ENCODE measurements around the gene PCDH1.

PCDH1 gene

GRCh38 chr5:141909212-141909611 is 31.0 kb upstream of the PCDH1 start:
- peaks cover 2% of the 10 kb centered on the region for H3K4me1 ChIP-seq (ENCODE audit: insufficient read depth, insufficient read length)
- no peaks in the 10 kb centered on the region; the same call in 1 of the 2 replicates for H3K9me3 ChIP-seq (ENCODE audit: insufficient read depth, low read length)
- no peak for DNase-seq (ENCODE audit: low read depth, low spot score)
- H3K36me3 ChIP-seq (ENCODE audit: insufficient read depth, insufficient read length, low read length): no peaks in the 10 kb centered on the region
- H3K9ac ChIP-seq (ENCODE audit: insufficient read length, low read depth): no peak overlapping the region
- TF ChIP-seq ZNF274 (IDR thresholded peaks at IDR 0.05; ENCODE audit: low read depth, low read length): no peak
- TF ChIP-seq YY1 (IDR thresholded peaks at IDR 0.05; ENCODE audit: insufficient read depth, insufficient read length): no peak
- peaks cover 16% of the 10 kb centered on the region for H3K27me3 ChIP-seq (ENCODE audit: insufficient read depth, insufficient read length)
- H3K4me3 ChIP-seq (ENCODE audit: insufficient read length, low read depth): no peak overlapping the region

DNA sequence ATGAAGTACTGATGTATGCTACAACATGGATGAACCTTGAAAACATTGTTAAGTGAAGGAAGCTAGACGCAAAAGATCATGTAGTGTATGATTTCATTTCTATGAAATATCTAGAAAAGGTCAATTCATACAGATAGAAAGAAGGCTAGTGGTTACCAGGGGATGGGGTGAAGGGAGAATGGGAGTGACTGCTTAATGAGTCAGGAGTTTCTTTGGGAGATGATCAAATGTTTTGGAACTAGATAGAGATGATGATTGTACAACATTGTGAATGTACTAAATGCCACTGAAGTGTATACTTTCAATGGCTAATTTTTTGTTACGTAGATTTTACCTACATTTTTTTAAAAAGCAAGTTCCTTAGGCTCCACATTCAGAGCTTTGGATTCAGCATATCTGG is 30.6 kb upstream of the PCDH1 start:
- Histone ChIP-seq H3K9ac (ENCODE audit: insufficient read length, low read depth) (no peak overlapping the region), H3K4me1 (ENCODE audit: insufficient read depth, insufficient read length) (peaks cover 2% of the 10 kb centered on the region), H3K4me3 (ENCODE audit: insufficient read length, low read depth) (no peak overlapping the region), H3K36me3 (ENCODE audit: insufficient read depth, insufficient read length, low read length) (no peaks in the 10 kb centered on the region), H3K9me3 (ENCODE audit: insufficient read depth, low read length) (no peaks in the 10 kb centered on the region; the same call in 1 of the 2 replicates), H3K27me3 (ENCODE audit: insufficient read depth, insufficient read length) (peaks cover 11% of the 10 kb centered on the region)
- DNase-seq (ENCODE audit: low read depth, low spot score): no peak
- TF ChIP-seq SUZ12 (IDR thresholded peaks at IDR 0.05; ENCODE audit: extremely low read depth, insufficient read depth, insufficient read length) (no peak), ZNF274 (IDR thresholded peaks at IDR 0.05; ENCODE audit: low read depth, low read length) (no peak), YY1 (IDR thresholded peaks at IDR 0.05; ENCODE audit: insufficient read depth, insufficient read length) (no peak)

GRCh38 chr5:141906972-141907371 is 28.8 kb upstream of the PCDH1 start:
- no peak for DNase-seq (ENCODE audit: low read depth, low spot score)
- Histone ChIP-seq H3K9ac (ENCODE audit: insufficient read length, low read depth) (no peak overlapping the region), H3K4me1 (ENCODE audit: insufficient read depth, insufficient read length) (peaks cover 2% of the 10 kb centered on the region), H3K27me3 (ENCODE audit: insufficient read depth, insufficient read length) (no peaks in the 10 kb centered on the region), H3K4me3 (ENCODE audit: insufficient read length, low read depth) (no peak overlapping the region), H3K36me3 (ENCODE audit: insufficient read depth, insufficient read length, low read length) (no peaks in the 10 kb centered on the region), H3K9me3 (ENCODE audit: insufficient read depth, low read length) (no peaks in the 10 kb centered on the region; the same call in 1 of the 2 replicates)
- TF ChIP-seq ZNF274 (IDR thresholded peaks at IDR 0.05; ENCODE audit: low read depth, low read length) (no peak), SUZ12 (IDR thresholded peaks at IDR 0.05; ENCODE audit: extremely low read depth, insufficient read depth, insufficient read length) (no peak), YY1 (IDR thresholded peaks at IDR 0.05; ENCODE audit: insufficient read depth, insufficient read length) (no peak)

GRCh38 chr5:141906517-141906916 is 28.3 kb upstream of the PCDH1 start:
- TF ChIP-seq SUZ12 (IDR thresholded peaks at IDR 0.05; ENCODE audit: extremely low read depth, insufficient read depth, insufficient read length) (no peak), YY1 (IDR thresholded peaks at IDR 0.05; ENCODE audit: insufficient read depth, insufficient read length) (no peak), ZNF274 (IDR thresholded peaks at IDR 0.05; ENCODE audit: low read depth, low read length) (no peak)
- no peaks in the 10 kb centered on the region; the same call in 1 of the 2 replicates for H3K9me3 ChIP-seq (ENCODE audit: insufficient read depth, low read length)

DNA sequence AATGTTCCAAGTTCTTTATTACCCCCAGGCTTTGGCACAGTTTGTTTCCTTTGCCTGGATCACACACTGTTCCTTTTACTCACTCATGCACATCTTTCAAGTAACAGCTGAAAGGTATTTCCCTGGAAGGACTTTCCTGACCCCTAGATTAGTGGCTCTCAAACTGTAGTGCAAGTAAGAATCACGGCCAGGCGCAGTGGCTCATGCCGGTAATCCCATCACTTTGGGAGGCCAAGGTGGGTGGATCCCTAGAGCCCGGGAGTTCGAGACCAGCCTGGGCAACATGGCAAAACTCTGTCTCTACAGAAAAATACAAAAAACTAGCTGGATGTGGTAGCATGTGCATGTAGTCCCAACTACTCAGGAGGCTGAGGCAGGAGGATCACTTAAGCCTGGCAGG is 26.3 kb upstream of the PCDH1 start:
- no peak overlapping the region for H3K4me3 ChIP-seq (ENCODE audit: insufficient read length, low read depth)
- H3K36me3 ChIP-seq (ENCODE audit: insufficient read depth, insufficient read length, low read length): no peaks in the 10 kb centered on the region
- TF ChIP-seq SUZ12 (IDR thresholded peaks at IDR 0.05; ENCODE audit: extremely low read depth, insufficient read depth, insufficient read length) (no peak), YY1 (IDR thresholded peaks at IDR 0.05; ENCODE audit: insufficient read depth, insufficient read length) (no peak), ZNF274 (IDR thresholded peaks at IDR 0.05; ENCODE audit: low read depth, low read length) (no peak)
- no peaks in the 10 kb centered on the region for H3K27me3 ChIP-seq (ENCODE audit: insufficient read depth, insufficient read length)
- no peak for DNase-seq (ENCODE audit: low read depth, low spot score)
- H3K9ac ChIP-seq (ENCODE audit: insufficient read length, low read depth): no peak overlapping the region
- H3K9me3 ChIP-seq (ENCODE audit: insufficient read depth, low read length): no peaks in the 10 kb centered on the region; the same call in 1 of the 2 replicates
- H3K4me1 ChIP-seq (ENCODE audit: insufficient read depth, insufficient read length): no peaks in the 10 kb centered on the region

More at GRCh38 chr5:141906517-141906916, 28.3 kb upstream of the PCDH1 start:
- Histone ChIP-seq H3K4me1 (ENCODE audit: insufficient read depth, insufficient read length) (peaks cover 2% of the 10 kb centered on the region), H3K36me3 (ENCODE audit: insufficient read depth, insufficient read length, low read length) (no peaks in the 10 kb centered on the region), H3K4me3 (ENCODE audit: insufficient read length, low read depth) (no peak overlapping the region), H3K9ac (ENCODE audit: insufficient read length, low read depth) (no peak overlapping the region), H3K27me3 (ENCODE audit: insufficient read depth, insufficient read length) (no peaks in the 10 kb centered on the region)
- DNase-seq (ENCODE audit: low read depth, low spot score): no peak

- DNase-seq (ENCODE audit: low read depth, low spot score): no peak
- Histone ChIP-seq H3K4me1 (ENCODE audit: insufficient read depth, insufficient read length) (no peaks in the 10 kb centered on the region), H3K9me3 (ENCODE audit: insufficient read depth, low read length) (no peaks in the 10 kb centered on the region), H3K36me3 (ENCODE audit: insufficient read depth, insufficient read length, low read length) (no peaks in the 10 kb centered on the region), H3K27me3 (ENCODE audit: insufficient read depth, insufficient read length) (no peaks in the 10 kb centered on the region), H3K4me3 (ENCODE audit: insufficient read length, low read depth) (no peak overlapping the region), H3K9ac (ENCODE audit: insufficient read length, low read depth) (no peak overlapping the region)
- no peak for TF ChIP-seq SUZ12 (IDR thresholded peaks at IDR 0.05; ENCODE audit: extremely low read depth, insufficient read depth, insufficient read length)
- TF ChIP-seq YY1 (IDR thresholded peaks at IDR 0.05; ENCODE audit: insufficient read depth, insufficient read length): no peak
- no peak for TF ChIP-seq ZNF274 (IDR thresholded peaks at IDR 0.05; ENCODE audit: low read depth, low read length)
Measured at GRCh38 chr5:141903261-141903660, 25.1 kb upstream of the PCDH1 start.

- Histone ChIP-seq H3K36me3 (ENCODE audit: insufficient read depth, insufficient read length, low read length) (no peaks in the 10 kb centered on the region), H3K27me3 (ENCODE audit: insufficient read depth, insufficient read length) (no peaks in the 10 kb centered on the region), H3K9ac (ENCODE audit: insufficient read length, low read depth) (no peak overlapping the region), H3K9me3 (ENCODE audit: insufficient read depth, low read length) (no peaks in the 10 kb centered on the region), H3K4me3 (ENCODE audit: insufficient read length, low read depth) (no peak overlapping the region), H3K4me1 (ENCODE audit: insufficient read depth, insufficient read length) (no peaks in the 10 kb centered on the region)
- no peak for DNase-seq (ENCODE audit: low read depth, low spot score)
- TF ChIP-seq SUZ12 (IDR thresholded peaks at IDR 0.05; ENCODE audit: extremely low read depth, insufficient read depth, insufficient read length) (no peak), YY1 (IDR thresholded peaks at IDR 0.05; ENCODE audit: insufficient read depth, insufficient read length) (no peak), ZNF274 (IDR thresholded peaks at IDR 0.05; ENCODE audit: low read depth, low read length) (no peak)
Measured at GRCh38 chr5:141902015-141902814, 24.0 kb upstream of the PCDH1 start.

Measured in NT2/D1 (cell line).